CD4-positive, alpha-beta T cell treated with Interleukin-6 for 4 hours (primary cell): ENCODE measurements around the gene CAMTA2.

Experiments used
- DNase-seq: peaks from one replicate; pipeline ENCODE4 v3.0.0-alpha.2; 2020; ENCODE audit warnings: mixed read lengths

Gene CAMTA2

GRCh38 chr17:4921320-4921719 is 66.2 kb downstream of the CAMTA2 start:
- no peak for DNase-seq

DNA sequence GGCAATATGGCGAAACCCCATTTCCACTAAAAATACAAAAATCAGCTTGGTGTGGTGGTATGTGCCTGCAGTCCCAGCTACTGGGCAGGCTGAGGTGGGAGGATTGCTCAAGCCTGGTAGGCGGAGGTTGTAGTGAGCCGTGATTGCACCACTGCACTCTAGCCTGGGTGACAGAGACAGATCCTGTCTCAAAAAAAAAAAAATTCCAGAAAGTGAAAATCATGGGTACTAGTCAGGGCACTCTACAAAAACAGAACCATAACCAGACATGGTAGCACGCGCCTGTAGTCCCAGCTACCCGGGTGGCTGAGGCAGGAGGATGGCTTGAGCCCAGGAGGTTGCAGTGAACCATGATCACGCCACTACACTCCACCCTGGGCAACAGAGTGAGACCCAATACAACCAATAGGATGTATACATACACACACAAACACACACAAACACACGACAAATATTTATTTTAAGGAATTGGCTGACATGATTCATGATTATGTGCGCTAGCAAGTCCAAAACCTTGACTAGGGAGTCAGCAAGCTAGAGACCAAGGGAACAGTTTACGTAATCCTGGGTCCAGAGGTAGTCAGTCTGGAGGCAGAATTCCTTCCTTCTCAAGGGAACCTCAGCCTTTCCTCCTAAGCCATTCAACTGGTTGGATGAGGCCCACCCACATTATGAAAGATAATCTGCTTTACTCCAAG is 67.0 kb downstream of the CAMTA2 start:
- no peak for DNase-seq

- no peak for DNase-seq
Measured at GRCh38 chr17:4919511-4920047, 67.9 kb downstream of the CAMTA2 start.
